ENCODE results near the gene AGPAT3. TPM values are rescaled to one million over a fixed set of nuclear protein-coding genes. Genes with fewer than 3 reads are reported as not detected.

Gene AGPAT3
- polyA plus RNA-seq, 2 donors = 15.3 to 18.6 TPM

DNA sequence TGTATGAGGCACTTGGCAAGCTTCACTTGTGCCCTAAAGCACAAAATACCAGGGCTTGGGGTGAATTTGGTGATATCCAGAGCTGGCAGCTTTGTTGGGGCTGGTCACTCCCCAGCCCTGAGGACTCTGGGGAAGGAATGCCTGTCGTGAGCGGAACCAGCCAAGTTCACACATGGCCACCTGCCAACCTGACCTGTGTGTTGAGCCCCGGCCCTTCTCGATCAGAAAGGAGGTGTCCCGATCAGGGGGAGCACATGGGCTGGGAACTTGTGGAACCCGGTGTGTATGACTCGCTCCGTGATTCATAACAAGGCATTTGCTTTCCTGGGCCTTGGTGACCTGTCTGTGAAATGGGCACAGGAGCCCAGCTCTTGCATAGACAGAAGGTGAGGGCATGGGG is 43.1 kb downstream of the AGPAT3 start:
- Histone ChIP-seq H3K27ac (ENCODE audit: low read depth in 2 of 2, low read length in 1 of 2) (no peak overlapping the region), H3K4me1 (ENCODE audit: control insufficient read depth in 2 of 2, insufficient read depth in 2 of 2, low read length in 1 of 2) (peaks cover 7 to 14% of the 10 kb centered on the region in 2 donors), H3K27me3 (ENCODE audit: control insufficient read depth in 1 of 2, insufficient read depth in 2 of 2, low read length in 2 of 2) (no peaks in the 10 kb centered on the region), H3K4me3 (ENCODE audit: low read depth in 1 of 2, low read length in 2 of 2) (no peak overlapping the region), H3K36me3 (ENCODE audit: control insufficient read depth in 2 of 2, insufficient read depth in 2 of 2, low read length in 1 of 2) (peaks cover 0 to 6% of the 10 kb centered on the region in 2 donors), H3K9me3 (ENCODE audit: control insufficient read depth in 2 of 2, insufficient read depth in 1 of 2, low read depth in 1 of 2, low read length in 1 of 2) (peaks cover 0 to 2% of the 10 kb centered on the region in 2 donors)
- WGBS, 2 donors = 46 to 50% methylated on average over 8 of the region's 8 CpGs

DNA sequence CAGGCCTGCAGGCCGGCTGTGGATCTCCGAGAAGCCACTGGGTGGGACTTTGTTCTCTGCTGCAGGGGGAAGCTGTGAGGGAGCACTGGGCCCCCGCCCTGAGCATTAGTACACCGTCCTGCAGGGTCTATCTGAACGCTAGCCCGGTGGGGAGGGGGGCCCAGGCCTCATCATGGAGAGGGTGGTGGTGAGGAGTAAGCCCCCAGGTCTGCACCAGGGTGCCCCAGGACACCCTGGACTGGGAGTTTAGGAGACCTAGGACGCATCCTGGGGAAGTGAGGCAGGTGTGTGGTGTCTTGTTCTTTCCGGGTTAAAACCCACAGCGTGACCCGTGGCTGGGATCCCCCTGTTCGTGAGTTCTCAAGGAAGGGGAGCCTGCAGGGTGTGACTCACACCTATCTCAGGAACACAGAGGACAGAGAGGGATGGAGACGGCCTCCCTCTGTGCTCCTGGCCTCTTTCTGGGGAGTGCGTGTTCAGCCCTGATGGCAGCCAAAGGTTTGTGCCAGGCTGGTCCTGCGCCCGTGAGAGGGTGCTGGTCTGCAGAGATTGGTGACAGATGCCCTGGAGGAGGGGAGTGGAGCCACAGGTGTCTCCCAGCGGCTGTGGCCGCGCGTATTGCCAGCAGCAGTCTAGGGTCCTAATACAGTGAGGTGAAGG is 44.8 kb downstream of the AGPAT3 start:
- peaks cover 0 to 14% of the 10 kb centered on the region in 2 donors for H3K4me1 ChIP-seq (ENCODE audit: control insufficient read depth in 2 of 2, insufficient read depth in 2 of 2, low read length in 1 of 2)
- H3K27ac ChIP-seq (ENCODE audit: low read depth in 2 of 2, low read length in 1 of 2) = no peak overlapping the region
- H3K4me3 ChIP-seq (ENCODE audit: low read depth in 1 of 2, low read length in 2 of 2) = no peak overlapping the region
- 65 to 68% methylated on average over 19 of the region's 19 CpGs for WGBS, 2 donors
- no peaks in the 10 kb centered on the region for H3K27me3 ChIP-seq (ENCODE audit: control insufficient read depth in 1 of 2, insufficient read depth in 2 of 2, low read length in 2 of 2)
- peaks cover 0 to 6% of the 10 kb centered on the region in 2 donors for H3K36me3 ChIP-seq (ENCODE audit: control insufficient read depth in 2 of 2, insufficient read depth in 2 of 2, low read length in 1 of 2)
- peaks cover 0 to 2% of the 10 kb centered on the region in 2 donors for H3K9me3 ChIP-seq (ENCODE audit: control insufficient read depth in 2 of 2, insufficient read depth in 1 of 2, low read depth in 1 of 2, low read length in 1 of 2)

DNA sequence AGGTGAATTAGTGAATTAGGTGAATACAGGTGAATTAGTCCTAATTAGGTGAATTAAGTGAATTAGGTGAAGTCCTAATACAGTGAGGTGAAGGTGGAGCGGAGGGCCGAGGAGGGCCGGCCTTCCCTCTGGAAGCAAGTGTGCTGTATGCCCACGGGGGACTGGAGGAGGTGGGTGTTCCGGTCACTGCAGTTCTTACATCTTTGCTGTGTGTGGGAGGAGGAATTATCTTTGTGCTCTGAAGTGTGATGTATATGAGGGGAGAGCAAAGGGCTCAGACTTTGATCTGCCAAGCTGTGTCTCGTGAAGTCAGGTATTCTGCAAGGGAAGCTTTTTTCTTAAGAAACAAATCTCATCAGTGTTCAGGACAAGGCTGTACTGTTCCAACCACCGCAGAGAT is 45.4 kb downstream of the AGPAT3 start:
- Histone ChIP-seq H3K4me1 (ENCODE audit: control insufficient read depth in 2 of 2, insufficient read depth in 2 of 2, low read length in 1 of 2) (peaks cover 0 to 14% of the 10 kb centered on the region in 2 donors), H3K27me3 (ENCODE audit: control insufficient read depth in 1 of 2, insufficient read depth in 2 of 2, low read length in 2 of 2) (no peaks in the 10 kb centered on the region), H3K36me3 (ENCODE audit: control insufficient read depth in 2 of 2, insufficient read depth in 2 of 2, low read length in 1 of 2) (peaks cover 0 to 6% of the 10 kb centered on the region in 2 donors), H3K9me3 (ENCODE audit: control insufficient read depth in 2 of 2, insufficient read depth in 1 of 2, low read depth in 1 of 2, low read length in 1 of 2) (peaks cover 0 to 2% of the 10 kb centered on the region in 2 donors), H3K4me3 (ENCODE audit: low read depth in 1 of 2, low read length in 2 of 2) (no peak overlapping the region), H3K27ac (ENCODE audit: low read depth in 2 of 2, low read length in 1 of 2) (no peak overlapping the region)
- WGBS, 2 donors = 61 to 67% methylated on average over 7 of the region's 7 CpGs

DNA sequence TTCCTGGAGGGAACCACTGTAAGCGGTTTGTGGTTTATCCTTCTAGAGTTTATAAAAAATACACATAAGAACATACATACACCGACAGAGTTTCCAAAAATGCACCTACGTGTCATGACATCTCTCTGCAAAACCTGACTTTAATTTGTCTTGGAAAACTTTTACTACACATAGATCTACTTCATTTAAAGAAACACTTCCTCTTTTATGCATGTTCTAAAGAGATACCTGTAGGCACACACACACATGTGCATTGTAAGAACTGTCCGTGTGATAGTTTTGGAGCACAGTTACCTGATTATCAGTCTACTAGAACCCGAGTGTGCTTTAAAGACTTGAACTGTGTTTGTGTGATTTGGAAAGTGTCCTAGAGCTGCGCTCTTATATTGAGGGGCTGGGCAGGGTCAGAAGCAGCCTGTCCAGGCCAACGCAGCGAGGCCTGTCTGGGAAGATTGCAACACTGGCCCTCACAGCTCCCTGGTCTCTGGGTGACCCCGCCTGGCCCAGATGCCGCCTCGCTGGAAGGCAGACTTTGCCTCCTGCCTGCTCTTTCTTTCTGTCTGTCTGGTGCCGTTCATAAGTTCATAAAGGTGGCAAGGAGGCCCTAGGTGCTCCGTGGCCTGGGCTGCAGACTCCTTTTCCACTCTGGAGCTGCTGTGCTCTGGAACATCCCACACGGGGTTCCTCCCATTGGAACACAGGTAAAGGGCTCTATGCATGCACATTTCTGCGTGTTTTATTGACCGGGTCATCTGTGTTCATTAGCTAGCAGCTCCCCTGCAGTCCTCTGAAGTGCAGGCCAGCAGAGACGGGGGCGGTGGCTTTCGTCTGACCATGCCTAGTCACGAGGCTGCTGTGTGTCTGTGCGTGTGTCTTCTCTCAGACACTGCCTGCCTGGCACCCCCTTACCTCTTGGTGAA is 46.3 kb downstream of the AGPAT3 start:
- peaks cover 0 to 14% of the 10 kb centered on the region in 2 donors for H3K4me1 ChIP-seq (ENCODE audit: control insufficient read depth in 2 of 2, insufficient read depth in 2 of 2, low read length in 1 of 2)
- H3K36me3 ChIP-seq (ENCODE audit: control insufficient read depth in 2 of 2, insufficient read depth in 2 of 2, low read length in 1 of 2) = peaks cover 0 to 6% of the 10 kb centered on the region in 2 donors
- peaks cover 0 to 2% of the 10 kb centered on the region in 2 donors for H3K9me3 ChIP-seq (ENCODE audit: control insufficient read depth in 2 of 2, insufficient read depth in 1 of 2, low read depth in 1 of 2, low read length in 1 of 2)
- no peak overlapping the region for H3K4me3 ChIP-seq (ENCODE audit: low read depth in 1 of 2, low read length in 2 of 2)
- WGBS, 2 donors = 65 to 71% methylated on average over 21 of the region's 21 CpGs
- no peaks in the 10 kb centered on the region for H3K27me3 ChIP-seq (ENCODE audit: control insufficient read depth in 1 of 2, insufficient read depth in 2 of 2, low read length in 2 of 2)
- H3K27ac ChIP-seq (ENCODE audit: low read depth in 2 of 2, low read length in 1 of 2) = no peak overlapping the region

DNA sequence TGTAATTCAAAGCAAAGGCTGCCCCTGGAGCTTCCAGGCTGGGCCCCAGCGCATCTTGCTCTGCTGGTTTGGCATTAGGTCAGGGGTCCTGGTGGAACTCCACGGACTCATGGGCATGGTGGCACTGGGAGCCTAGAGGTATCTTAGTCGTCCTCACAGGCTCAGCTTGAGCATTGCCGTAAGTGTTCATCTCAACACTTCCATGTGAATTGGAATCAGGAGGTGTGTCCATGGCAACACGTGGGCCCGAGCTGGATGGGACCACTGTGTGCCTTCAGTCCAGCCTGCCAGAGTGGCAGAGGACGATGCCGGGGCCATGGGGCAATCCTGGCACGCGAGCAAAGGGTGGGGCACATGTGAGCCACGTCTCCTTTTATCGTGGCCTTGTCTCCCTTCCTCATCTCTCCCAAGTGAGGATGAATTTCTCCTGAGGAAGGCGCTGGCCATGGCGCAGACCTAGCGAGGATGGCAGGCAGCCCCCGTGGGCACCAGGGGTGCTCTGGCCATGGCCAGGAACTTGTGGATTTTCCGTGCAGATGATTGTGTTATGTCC is 47.0 kb downstream of the AGPAT3 start:
- peaks cover 0 to 4% of the 10 kb centered on the region in 2 donors for H3K36me3 ChIP-seq (ENCODE audit: control insufficient read depth in 2 of 2, insufficient read depth in 2 of 2, low read length in 1 of 2)
- no peaks in the 10 kb centered on the region for H3K27me3 ChIP-seq (ENCODE audit: control insufficient read depth in 1 of 2, insufficient read depth in 2 of 2, low read length in 2 of 2)
- peaks cover 0 to 14% of the 10 kb centered on the region in 2 donors for H3K4me1 ChIP-seq (ENCODE audit: control insufficient read depth in 2 of 2, insufficient read depth in 2 of 2, low read length in 1 of 2)
- no peak overlapping the region for H3K27ac ChIP-seq (ENCODE audit: low read depth in 2 of 2, low read length in 1 of 2)
- peaks cover 0 to 2% of the 10 kb centered on the region in 2 donors for H3K9me3 ChIP-seq (ENCODE audit: control insufficient read depth in 2 of 2, insufficient read depth in 1 of 2, low read depth in 1 of 2, low read length in 1 of 2)
- no peak overlapping the region for H3K4me3 ChIP-seq (ENCODE audit: low read depth in 1 of 2, low read length in 2 of 2)
- 89 to 92% methylated on average over 17 of the region's 17 CpGs for WGBS, 2 donors

DNA sequence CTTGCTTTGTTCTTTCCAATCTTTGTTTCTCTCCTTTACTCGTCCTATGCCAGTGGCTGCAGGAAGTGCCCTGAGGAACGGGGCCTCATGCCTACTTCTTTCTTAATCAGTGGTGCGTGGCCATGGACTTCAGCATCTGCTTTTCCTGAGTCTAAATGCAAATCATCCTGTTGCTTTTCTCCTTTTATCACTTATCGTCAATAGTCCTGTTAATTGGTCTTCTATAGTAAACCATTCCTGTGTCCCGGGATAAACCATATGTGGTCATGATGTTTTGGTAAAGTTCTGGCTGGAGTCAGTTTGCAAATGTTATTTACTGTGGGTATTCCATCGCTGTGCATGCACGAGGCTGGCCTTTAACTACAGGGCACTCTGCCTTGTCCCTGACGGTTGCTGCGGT is 47.5 kb downstream of the AGPAT3 start:
- 90 to 92% methylated on average over 9 of the region's 9 CpGs for WGBS, 2 donors
- Histone ChIP-seq H3K36me3 (ENCODE audit: control insufficient read depth in 2 of 2, insufficient read depth in 2 of 2, low read length in 1 of 2) (peaks cover 0 to 4% of the 10 kb centered on the region in 2 donors), H3K27me3 (ENCODE audit: control insufficient read depth in 1 of 2, insufficient read depth in 2 of 2, low read length in 2 of 2) (no peaks in the 10 kb centered on the region), H3K27ac (ENCODE audit: low read depth in 2 of 2, low read length in 1 of 2) (no peak overlapping the region), H3K4me3 (ENCODE audit: low read depth in 1 of 2, low read length in 2 of 2) (no peak overlapping the region), H3K4me1 (ENCODE audit: control insufficient read depth in 2 of 2, insufficient read depth in 2 of 2, low read length in 1 of 2) (peaks cover 0 to 14% of the 10 kb centered on the region in 2 donors), H3K9me3 (ENCODE audit: control insufficient read depth in 2 of 2, insufficient read depth in 1 of 2, low read depth in 1 of 2, low read length in 1 of 2) (peaks cover 0 to 2% of the 10 kb centered on the region in 2 donors)

DNA sequence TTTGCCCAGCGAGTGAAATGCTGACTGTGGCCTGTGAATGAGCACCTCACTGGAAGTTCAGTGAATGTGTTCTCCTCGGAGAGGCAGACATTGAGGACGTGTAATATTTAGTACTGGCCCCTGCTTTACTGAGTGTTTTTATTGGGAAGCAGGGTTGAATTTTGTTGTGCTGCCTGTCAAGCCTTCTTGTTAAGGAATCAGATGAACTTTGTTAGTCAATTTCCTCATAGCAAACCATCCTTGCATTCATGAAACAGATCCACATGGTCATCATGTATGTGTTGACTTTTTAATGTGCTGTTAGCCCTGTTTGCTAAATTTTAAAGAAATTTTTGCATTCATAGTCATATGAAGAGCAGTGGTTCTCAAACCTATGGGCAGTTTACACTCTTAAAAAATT is 47.9 kb downstream of the AGPAT3 start:
- Histone ChIP-seq H3K4me3 (ENCODE audit: low read depth in 1 of 2, low read length in 2 of 2) (no peak overlapping the region), H3K36me3 (ENCODE audit: control insufficient read depth in 2 of 2, insufficient read depth in 2 of 2, low read length in 1 of 2) (peaks cover 0 to under 1% of the 10 kb centered on the region in 2 donors), H3K27me3 (ENCODE audit: control insufficient read depth in 1 of 2, insufficient read depth in 2 of 2, low read length in 2 of 2) (no peaks in the 10 kb centered on the region), H3K27ac (ENCODE audit: low read depth in 2 of 2, low read length in 1 of 2) (no peak overlapping the region), H3K9me3 (ENCODE audit: control insufficient read depth in 2 of 2, insufficient read depth in 1 of 2, low read depth in 1 of 2, low read length in 1 of 2) (peaks cover 0 to 2% of the 10 kb centered on the region in 2 donors), H3K4me1 (ENCODE audit: control insufficient read depth in 2 of 2, insufficient read depth in 2 of 2, low read length in 1 of 2) (peaks cover 0 to 14% of the 10 kb centered on the region in 2 donors)
- 96 to 98% methylated on average over 3 of the region's 3 CpGs for WGBS, 2 donors

DNA sequence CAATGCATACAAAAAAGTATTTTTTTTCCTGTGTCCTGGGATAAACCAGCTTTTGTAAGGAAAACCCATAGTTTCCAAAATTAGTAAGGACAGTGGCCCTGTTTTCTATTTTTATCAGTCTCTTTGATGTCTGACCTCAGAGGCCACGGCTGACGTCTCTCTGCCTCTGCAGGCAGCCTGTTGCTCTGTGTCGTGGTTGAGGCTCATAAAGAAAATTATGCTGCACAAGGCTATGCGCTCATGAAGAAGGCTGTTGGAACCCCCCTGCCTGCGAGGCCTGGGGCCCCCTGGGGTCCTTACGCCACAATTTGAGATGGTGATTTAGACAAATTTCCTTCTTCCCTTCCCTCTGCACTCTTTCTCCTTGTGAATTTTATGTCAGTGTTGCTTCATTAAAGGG is 48.9 kb downstream of the AGPAT3 start:
- H3K4me3 ChIP-seq (ENCODE audit: low read depth in 1 of 2, low read length in 2 of 2) = no peak overlapping the region
- WGBS, 2 donors = 60 to 61% methylated on average over 6 of the region's 6 CpGs
- peaks cover 0 to 2% of the 10 kb centered on the region in 2 donors for H3K9me3 ChIP-seq (ENCODE audit: control insufficient read depth in 2 of 2, insufficient read depth in 1 of 2, low read depth in 1 of 2, low read length in 1 of 2)
- peaks cover 0 to 10% of the 10 kb centered on the region in 2 donors for H3K4me1 ChIP-seq (ENCODE audit: control insufficient read depth in 2 of 2, insufficient read depth in 2 of 2, low read length in 1 of 2)
- H3K27me3 ChIP-seq (ENCODE audit: control insufficient read depth in 1 of 2, insufficient read depth in 2 of 2, low read length in 2 of 2) = no peaks in the 10 kb centered on the region
- H3K36me3 ChIP-seq (ENCODE audit: control insufficient read depth in 2 of 2, insufficient read depth in 2 of 2, low read length in 1 of 2) = no peaks in the 10 kb centered on the region
- H3K27ac ChIP-seq (ENCODE audit: low read depth in 2 of 2, low read length in 1 of 2) = no peak overlapping the region

DNA sequence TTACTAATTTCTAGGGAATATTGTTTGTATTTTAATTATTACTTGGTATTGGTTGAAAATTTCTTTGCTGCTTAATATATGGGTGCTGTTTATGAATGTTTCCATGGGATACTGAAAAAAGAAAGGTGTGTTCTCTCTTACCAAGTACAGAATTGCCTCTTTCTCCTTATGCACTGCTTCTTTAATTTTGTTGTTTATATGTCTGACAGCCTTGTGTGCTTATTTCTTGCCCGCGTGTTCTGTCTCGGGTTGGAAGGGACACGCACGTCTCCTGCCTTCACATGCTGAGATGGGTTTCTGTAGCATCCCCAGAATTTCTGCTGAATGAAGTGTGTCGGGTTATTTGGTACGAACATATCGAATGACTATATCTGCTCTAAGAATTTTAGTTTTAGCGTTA is 51.1 kb downstream of the AGPAT3 start:
- no peak overlapping the region for H3K27ac ChIP-seq (ENCODE audit: low read depth in 2 of 2, low read length in 1 of 2)
- 77 to 85% methylated on average over 9 of the region's 9 CpGs for WGBS, 2 donors
- peaks cover 0 to 13% of the 10 kb centered on the region in 2 donors for H3K4me1 ChIP-seq (ENCODE audit: control insufficient read depth in 2 of 2, insufficient read depth in 2 of 2, low read length in 1 of 2)
- peaks cover 0 to 2% of the 10 kb centered on the region in 2 donors for H3K36me3 ChIP-seq (ENCODE audit: control insufficient read depth in 2 of 2, insufficient read depth in 2 of 2, low read length in 1 of 2)
- no peak overlapping the region for H3K4me3 ChIP-seq (ENCODE audit: low read depth in 1 of 2, low read length in 2 of 2)
- peaks cover 0 to 2% of the 10 kb centered on the region in 2 donors for H3K9me3 ChIP-seq (ENCODE audit: control insufficient read depth in 2 of 2, insufficient read depth in 1 of 2, low read depth in 1 of 2, low read length in 1 of 2)
- no peaks in the 10 kb centered on the region for H3K27me3 ChIP-seq (ENCODE audit: control insufficient read depth in 1 of 2, insufficient read depth in 2 of 2, low read length in 2 of 2)

Data from esophagus (tissue), 2 donors.